Endodermal cell (in vitro differentiated cells): ENCODE results near the gene PGS1. TPM values are rescaled to one million over a fixed set of nuclear protein-coding genes. Genes with fewer than 3 reads are reported as not detected.

Experiments
- DNase-seq: peaks from one replicate; pipeline ENCODE4 v3.0.0-alpha.2; 2017
- H3K27ac ChIP-seq: 2 replicates; pipeline ENCODE4 v1.5.1; 2013; ENCODE audit warnings: mild to moderate bottlenecking, low read depth, low read length, moderate library complexity
- H3K27me3 ChIP-seq: 2 replicates; pipeline ENCODE4 v1.6.1; 2013; ENCODE audit warnings: mild to moderate bottlenecking, low read length, moderate library complexity; ENCODE audit not compliant: insufficient read depth, control insufficient read depth, poor library complexity, severe bottlenecking
- H3K36me3 ChIP-seq: 2 replicates; pipeline ENCODE4 v1.7.0; 2013; ENCODE audit warnings: mild to moderate bottlenecking, low read length, moderate library complexity; ENCODE audit not compliant: control insufficient read depth, insufficient read depth
- H3K4me1 ChIP-seq: one replicate; pipeline ENCODE4 v1.7.0; 2013; ENCODE audit warnings: low read length; ENCODE audit not compliant: control insufficient read depth, insufficient read depth
- H3K4me3 ChIP-seq: 2 replicates; pipeline ENCODE4 v1.5.1; 2013; ENCODE audit warnings: mild to moderate bottlenecking, low read length, moderate library complexity
- H3K9ac ChIP-seq: 2 replicates; pipeline ENCODE4 v1.6.1; 2013; ENCODE audit warnings: mild to moderate bottlenecking, low read length, moderate library complexity; ENCODE audit not compliant: poor library complexity, severe bottlenecking; ENCODE audit errors: extremely low read depth
- H3K9me3 ChIP-seq: 2 replicates; pipeline ENCODE4 v1.6.1; 2013; ENCODE audit warnings: mild to moderate bottlenecking, low read length, moderate library complexity; ENCODE audit not compliant: control insufficient read depth
- H3K27ac Mint-ChIP-seq: 2 replicates; pipeline ENCODE4 v1.8.0; 2020; ENCODE audit warnings: mixed read lengths
- H3K27me3 Mint-ChIP-seq: 2 replicates; pipeline ENCODE4 v1.8.0; 2021; ENCODE audit warnings: mild to moderate bottlenecking, mixed read lengths; ENCODE audit not compliant: insufficient read depth
- H3K36me3 Mint-ChIP-seq: 2 replicates; pipeline ENCODE4 v1.8.0; 2020; ENCODE audit warnings: low read depth, mixed read lengths
- H3K4me1 Mint-ChIP-seq: 2 replicates; pipeline ENCODE4 v1.8.0; 2020; ENCODE audit warnings: mixed read lengths
- H3K4me3 Mint-ChIP-seq: 2 replicates; pipeline ENCODE4 v1.8.0; 2020; ENCODE audit warnings: mild to moderate bottlenecking, moderate library complexity, mixed read lengths
- H3K9me3 Mint-ChIP-seq: 2 replicates; pipeline ENCODE4 v1.8.0; 2020; ENCODE audit warnings: mild to moderate bottlenecking, mixed read lengths
- CTCF ChIP-seq: fragments of 200-600 bp; sonication (generic); conservative IDR thresholded peaks from 2 replicates; pipeline ENCODE4 v1.5.0; 2021; ENCODE audit warnings: antibody characterized with exemption, mild to moderate bottlenecking
- WGBS, 2 experiments: methylation state at CpG; one replicate each; pipeline versions ENCODE4 v1.1.5 to v1.1.7; 2013; ENCODE audit warnings: missing lambda C conversion rate in 2 of 2, mixed read lengths in 1 of 2; ENCODE audit not compliant: insufficient coverage in 1 of 2, insufficient read length in 1 of 2; 5-methylcytosine and 5-hydroxymethylcytosine counted together
- total RNA-seq, 2 donors: library from RNA; stranded (reverse); fragmentation: NEBNext Ultra II Directional in 1 of 2; extraction: Animal tissue kit (Norgen Biotek cat#: 25700) in 1 of 2; gene quantifications; 2 replicates in 1 of 2; 3 replicates in 1 of 2; pipeline ENCODE4 v1.2.1, GENCODE V29; 2021

Gene PGS1
- total RNA-seq, 2 donors from 2014 or later, result 57.1 to 58.2 TPM

- DNase-seq, result no peak
- no peak overlapping the region for H3K27ac ChIP-seq
Observed at GRCh38 chr17:78343187-78343542, 35.3 kb upstream of the PGS1 start.

GRCh38 chr17:78343543-78344201 lies 34.8 kb upstream of the PGS1 start:
- H3K9me3 Mint-ChIP-seq, result no peaks in the 10 kb centered on the region
- Histone ChIP-seq H3K9ac (no peak overlapping the region), H3K27me3 (peaks cover 9% of the 10 kb centered on the region), H3K4me1 (peaks cover 4% of the 10 kb centered on the region), H3K27ac (no peak overlapping the region), H3K9me3 (no peaks in the 10 kb centered on the region), H3K36me3 (no peaks in the 10 kb centered on the region), H3K4me3 (no peak overlapping the region)
- peaks cover 24% of the 10 kb centered on the region for H3K27me3 Mint-ChIP-seq
- TF ChIP-seq CTCF, result no peak
- no peak overlapping the region for H3K4me3 Mint-ChIP-seq
- no peak overlapping the region for H3K27ac Mint-ChIP-seq
- no peaks in the 10 kb centered on the region for H3K4me1 Mint-ChIP-seq
- WGBS, 2 experiments, result 90 to 93% methylated on average over 17 to 19 of the region's 19 CpGs
- DNase-seq, result peak; percentile 64
- no peaks in the 10 kb centered on the region for H3K36me3 Mint-ChIP-seq

More at GRCh38 chr17:78343187-78343542, 35.3 kb upstream of the PGS1 start:
- H3K4me1 ChIP-seq, result peaks cover 4% of the 10 kb centered on the region
- 65% methylated on average over 5 of the region's 5 CpGs; no CpG with 5 or more reads in 1 of the 2 experiments for WGBS, 2 experiments
- no peaks in the 10 kb centered on the region for H3K9me3 ChIP-seq
- peak overlapping the region; percentile 15 for H3K4me3 Mint-ChIP-seq
- no peaks in the 10 kb centered on the region for H3K4me1 Mint-ChIP-seq
- no peaks in the 10 kb centered on the region for H3K9me3 Mint-ChIP-seq
- H3K36me3 ChIP-seq, result no peaks in the 10 kb centered on the region
- H3K36me3 Mint-ChIP-seq, result no peaks in the 10 kb centered on the region
- peaks cover 24% of the 10 kb centered on the region for H3K27me3 Mint-ChIP-seq
- H3K4me3 ChIP-seq, result no peak overlapping the region
- H3K27ac Mint-ChIP-seq, result no peak overlapping the region
- H3K9ac ChIP-seq, result no peak overlapping the region
- H3K27me3 ChIP-seq, result peaks cover 9% of the 10 kb centered on the region
- no peak for TF ChIP-seq CTCF

GRCh38 chr17:78344666-78345065 lies 33.8 kb upstream of the PGS1 start:
- peaks cover 9% of the 10 kb centered on the region for H3K27me3 ChIP-seq
- Mint-ChIP-seq H3K27ac (no peak overlapping the region), H3K27me3 (peaks cover 24% of the 10 kb centered on the region), H3K4me3 (no peak overlapping the region), H3K4me1 (no peaks in the 10 kb centered on the region), H3K9me3 (no peaks in the 10 kb centered on the region), H3K36me3 (no peaks in the 10 kb centered on the region)
- H3K9ac ChIP-seq, result no peak overlapping the region
- H3K4me1 ChIP-seq, result peaks cover 4% of the 10 kb centered on the region
- H3K9me3 ChIP-seq, result no peaks in the 10 kb centered on the region
- DNase-seq, result no peak
- TF ChIP-seq CTCF, result no peak
- H3K36me3 ChIP-seq, result no peaks in the 10 kb centered on the region
- H3K4me3 ChIP-seq, result no peak overlapping the region
- H3K27ac ChIP-seq, result no peak overlapping the region
- 92 to 97% methylated on average over 9 to 10 of the region's 10 CpGs for WGBS, 2 experiments
